Activated gamma-delta T cell (primary cell): ENCODE data around the gene DCN.

Source experiments
- DNase-seq: peaks from one replicate; lab custom pipeline; 2025; lab: John Stamatoyannopoulos, UW

The DCN gene

DNA sequence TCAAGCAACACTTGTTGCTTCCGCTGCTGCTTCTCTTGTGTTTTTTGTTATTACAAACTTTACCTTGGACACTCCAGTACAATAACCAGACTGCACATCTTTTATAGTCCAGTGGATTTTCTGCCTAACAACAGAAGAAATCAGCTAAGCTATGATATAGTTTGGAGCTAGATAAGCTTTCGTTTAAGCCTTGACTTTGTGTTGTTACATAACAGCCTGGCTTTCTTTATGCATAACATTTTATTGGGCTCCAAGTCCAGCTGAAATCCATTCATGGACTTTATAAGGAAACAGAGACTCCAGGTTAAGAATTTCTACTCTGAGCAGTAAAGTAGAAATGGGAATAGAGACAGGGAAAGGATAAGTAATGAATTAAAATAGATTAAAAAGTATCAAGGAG, 3.5 kb upstream of the DCN start:
- DNase-seq = no peak

DNA sequence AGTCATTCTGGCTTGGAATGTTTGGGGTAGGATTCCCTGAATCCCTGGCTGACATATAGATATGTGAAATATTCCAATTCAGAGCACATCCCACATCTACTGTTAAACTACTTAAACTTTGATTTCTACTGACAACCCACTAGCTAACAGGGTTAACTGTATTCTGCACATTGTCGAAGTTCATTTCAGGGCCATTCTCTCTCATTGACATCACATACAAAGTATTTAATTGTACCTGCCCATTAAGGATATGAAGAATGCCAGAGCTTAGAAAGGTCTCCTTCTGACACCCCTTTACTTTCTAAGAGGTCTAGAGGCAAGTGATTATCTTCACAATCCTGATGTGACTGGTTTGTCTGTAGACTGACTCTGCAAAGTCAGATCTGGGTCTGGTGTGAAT, 2.8 kb upstream of the DCN start:
- no peak for DNase-seq

DNA sequence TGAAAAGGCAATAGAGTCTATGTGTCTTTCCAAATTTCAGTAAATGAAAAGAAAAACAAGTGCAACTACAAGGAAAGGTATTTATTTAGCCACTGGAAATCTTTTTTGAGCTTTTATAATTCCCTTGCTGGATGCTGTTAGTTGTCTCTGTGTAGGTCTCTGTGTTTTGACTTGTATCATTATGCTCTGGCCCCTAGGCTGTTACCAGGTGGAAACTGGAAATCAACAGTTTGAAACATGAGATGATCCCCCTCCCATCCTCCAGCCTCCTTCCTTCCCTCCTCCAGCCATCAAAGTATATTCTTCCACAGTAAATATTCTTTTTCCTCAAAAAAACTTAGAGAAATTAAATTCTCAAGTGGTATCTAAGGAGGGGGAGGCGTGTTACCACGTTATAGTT, 934 bp upstream of the DCN start:
- DNase-seq = no peak

DNA sequence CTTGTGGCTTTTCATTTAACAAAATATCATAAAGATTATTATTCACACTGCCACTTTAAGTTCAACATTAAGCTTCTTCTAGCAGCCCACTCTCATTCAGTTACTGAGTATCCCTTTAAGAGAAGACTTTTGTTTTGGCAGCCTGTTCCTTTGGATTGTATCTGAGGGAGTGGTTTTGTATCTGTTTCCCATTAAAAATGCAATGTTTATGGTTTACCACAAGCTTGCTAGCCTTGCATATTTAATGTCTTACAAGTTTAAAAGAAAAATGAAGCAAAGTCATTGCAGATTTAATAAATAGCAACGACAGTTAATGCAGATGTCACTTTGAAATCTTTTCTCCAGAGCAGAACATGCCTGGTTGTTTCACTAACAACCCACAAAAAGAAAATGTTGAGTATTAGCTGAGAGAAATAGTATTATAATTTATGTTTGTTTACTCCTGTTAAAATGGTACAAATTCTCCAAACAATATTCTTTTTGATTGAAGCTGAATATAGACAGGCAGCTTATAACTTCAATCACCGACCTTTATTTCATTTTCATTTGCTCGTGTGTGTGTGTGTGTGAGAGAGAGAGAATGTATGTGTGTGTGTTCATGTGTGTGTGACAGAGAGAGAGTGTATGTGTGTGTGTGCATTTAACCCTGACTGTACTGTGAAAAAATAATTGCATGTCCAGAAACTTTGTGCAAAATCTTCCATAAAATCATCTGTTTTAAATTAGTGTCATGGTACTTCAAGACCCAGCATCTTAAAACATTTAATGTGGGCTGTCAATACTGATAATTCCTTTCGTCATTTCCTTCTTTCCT, 1.8 kb downstream of the DCN start:
- no peak for DNase-seq

DNA sequence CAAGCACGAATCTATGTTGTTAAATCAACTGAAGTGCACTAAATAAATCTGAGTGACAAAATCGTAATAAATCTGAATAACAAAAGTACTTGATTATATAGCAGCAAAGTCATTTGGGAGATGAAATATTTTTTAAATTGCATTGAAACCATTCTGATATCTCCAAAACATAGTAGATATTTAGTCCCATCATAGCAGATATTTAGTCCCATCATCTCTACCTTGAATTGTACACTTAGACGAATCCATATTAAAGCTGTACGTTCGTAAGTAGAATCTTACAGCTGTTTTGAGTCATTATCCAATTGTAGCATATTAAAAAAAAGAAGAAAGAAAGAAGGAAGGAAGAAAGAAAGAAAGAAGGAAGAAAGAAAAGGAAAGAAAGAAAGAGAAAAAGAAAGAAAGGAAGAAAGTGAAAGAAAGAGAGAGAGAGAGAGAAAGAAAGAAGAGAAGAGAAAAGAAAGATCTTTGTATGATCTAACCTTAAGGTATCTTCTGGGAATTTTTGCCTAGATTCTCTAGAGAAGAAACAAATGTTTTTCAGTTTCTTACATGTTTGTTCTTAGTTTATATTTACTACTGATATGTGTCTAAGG, 2.6 kb downstream of the DCN start:
- DNase-seq = no peak

DNA sequence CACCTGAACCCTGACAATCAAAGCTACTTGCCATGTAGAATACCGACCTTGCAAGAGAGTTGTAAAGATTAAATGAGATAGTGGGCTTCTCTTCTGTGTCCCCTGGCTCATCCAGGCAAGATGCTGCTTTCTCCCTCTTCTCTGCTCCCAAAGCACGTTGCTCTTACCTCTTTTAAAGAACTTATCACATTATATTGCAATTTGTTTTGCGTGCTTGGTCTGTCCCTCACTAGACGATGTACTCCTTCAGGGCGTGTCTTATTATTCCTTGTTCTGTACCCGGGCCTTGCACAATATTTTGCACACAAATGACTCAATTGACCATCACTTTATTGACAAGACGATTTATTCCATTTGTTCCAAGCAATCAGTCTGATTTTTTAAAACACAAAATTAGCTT, 3.3 kb downstream of the DCN start:
- no peak for DNase-seq

DNA sequence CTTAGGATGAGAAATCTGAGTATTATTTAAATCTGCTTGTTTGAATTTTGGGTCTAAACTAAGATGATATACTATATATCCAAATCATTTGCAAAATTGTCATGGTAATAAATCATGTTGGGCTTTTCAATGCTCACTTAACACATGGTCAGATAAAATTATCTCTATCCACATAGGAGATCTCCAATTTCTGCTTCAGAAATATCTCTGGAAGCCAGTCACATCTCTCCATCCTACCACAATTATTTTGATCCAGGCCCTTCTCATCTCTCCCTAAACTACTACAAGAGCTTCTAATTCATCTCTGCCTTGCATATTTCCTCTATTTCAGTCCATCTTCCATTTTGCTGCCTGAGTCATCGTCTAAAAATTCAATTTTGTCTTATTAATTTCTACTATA, 3.8 kb downstream of the DCN start:
- no peak for DNase-seq

DNA sequence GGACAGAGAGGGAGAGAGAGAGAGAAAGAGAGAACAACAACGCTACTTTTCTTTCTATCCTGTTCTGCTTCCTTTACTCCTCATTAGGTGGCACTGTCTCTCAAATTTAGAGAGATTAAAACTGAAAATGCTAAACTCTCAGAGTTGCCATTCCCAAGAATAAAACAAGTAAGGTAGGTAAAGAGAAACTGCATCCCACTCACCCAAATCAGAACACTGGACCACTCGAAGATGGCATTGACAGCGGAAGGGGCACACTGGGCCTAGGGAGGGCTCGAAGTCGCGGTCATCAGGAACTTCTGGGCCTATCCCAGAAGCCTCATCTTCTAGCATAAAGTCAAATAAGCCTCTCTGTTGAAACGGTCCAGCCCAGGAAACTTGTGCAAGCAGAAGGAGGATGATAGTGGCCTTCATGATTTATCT, 4.5 kb downstream of the DCN start:
- no peak for DNase-seq

DNA sequence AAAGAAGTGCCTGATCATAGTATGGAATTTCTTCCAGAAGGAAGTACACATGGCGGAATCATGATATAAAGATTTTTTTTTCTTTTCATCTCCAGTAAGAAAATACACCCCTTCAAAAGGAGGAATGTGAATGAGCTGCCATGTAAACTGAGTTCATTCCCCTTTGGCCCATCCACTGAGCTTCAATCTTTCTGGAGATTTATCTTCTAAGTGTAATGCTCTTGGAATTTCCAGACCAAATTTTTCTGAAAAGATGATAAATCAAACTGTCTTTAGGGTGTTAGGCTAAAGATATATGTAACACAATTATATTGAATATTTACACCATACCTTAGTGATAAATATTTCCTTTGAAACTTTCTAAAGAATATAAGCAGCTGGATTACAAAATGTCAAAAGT, 5.2 kb downstream of the DCN start:
- DNase-seq = no peak

DNA sequence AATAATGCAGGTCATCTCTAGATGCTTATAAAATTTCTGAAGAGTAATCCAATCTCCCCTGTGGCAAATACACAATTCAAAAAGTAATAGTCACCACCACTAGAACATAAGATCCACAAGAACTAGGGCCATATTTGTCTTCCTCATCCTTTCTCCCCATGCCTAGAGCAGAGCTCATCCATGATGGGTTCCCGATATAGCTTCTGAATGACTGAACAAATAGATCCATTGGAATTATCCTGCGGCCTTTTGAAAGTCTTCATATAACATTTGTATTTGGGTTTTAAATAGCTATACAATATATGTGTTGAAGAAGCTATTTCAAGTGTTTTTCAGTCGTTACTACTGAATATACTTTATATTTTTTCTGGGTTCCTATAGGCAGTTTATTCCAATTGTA, 5.7 kb downstream of the DCN start:
- DNase-seq = no peak

DNA sequence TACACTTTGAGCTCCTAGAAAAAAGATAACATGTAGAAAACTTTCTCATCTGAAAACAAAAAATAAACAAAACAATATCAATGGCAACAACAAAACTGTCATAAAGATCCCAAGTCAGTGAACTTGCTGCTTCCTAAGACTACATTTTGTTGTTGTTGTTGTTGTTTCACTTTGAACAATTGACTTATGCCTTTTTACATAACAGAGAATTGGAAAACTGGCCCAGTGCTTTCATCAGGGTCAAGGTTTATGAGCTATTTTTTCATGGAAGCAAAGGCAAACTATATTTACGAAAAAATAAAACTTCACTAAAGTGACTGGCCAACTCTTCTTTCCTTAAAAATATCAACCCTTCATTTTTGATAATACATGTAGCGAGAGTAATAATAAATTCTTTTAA, 6.3 kb downstream of the DCN start:
- no peak for DNase-seq

DNA sequence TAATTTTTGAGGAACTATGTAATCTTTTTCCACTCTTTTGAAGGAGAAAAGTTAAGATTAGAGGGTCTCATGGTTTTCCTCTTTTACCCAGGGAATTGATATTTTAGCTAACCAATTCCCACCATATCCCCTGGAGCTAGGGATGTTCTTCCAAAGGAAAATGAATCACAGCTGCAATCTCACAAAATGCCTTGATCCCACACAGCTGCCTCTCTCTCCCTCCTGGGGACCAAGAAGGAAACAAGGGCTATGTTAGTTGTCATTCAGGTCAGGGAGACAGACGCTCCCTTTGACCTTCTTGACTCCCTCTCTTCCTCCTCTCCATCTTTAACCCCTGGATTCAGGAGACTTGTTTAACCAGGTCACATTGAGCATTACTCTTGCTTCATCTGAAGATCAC, 9.5 kb downstream of the DCN start:
- no peak for DNase-seq

DNA sequence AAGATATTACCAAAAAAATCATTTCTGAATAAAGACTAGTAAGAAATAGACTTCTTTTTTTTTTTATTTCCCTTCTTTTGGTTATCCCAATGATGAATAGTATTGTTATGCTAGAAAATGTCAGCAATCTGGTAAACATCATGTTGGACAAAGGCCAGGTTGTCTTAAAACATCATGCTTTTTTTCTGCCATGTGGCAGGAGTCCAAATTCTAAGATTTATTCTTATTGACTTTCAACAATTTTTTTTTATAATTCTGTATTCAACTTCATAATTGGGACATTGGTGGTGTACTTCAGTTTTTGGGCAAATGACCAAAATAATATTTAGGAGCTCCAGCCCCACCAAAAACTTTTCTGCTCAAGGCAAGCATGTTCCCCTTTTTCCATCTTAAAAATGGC, 10.5 kb downstream of the DCN start:
- no peak for DNase-seq

DNA sequence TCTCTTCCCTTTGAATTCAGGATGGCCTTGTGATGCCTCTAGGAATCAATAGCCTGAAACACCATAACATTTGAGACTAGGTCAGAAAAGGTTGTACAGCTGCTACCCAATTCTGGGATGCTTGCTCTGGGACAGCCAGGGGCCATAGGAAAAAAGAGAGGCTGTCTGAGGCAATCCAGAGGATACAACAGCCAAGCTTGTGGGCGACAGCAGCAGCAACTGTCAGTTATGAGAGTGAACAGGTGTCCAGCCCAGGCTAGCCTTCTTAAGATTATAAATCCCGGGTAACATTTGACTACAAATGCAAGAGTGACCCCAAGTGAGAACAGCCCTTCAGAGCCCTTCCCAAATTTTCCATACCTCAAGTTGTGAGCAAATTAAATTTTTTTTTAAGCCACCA, 11.1 kb downstream of the DCN start:
- no peak for DNase-seq

DNA sequence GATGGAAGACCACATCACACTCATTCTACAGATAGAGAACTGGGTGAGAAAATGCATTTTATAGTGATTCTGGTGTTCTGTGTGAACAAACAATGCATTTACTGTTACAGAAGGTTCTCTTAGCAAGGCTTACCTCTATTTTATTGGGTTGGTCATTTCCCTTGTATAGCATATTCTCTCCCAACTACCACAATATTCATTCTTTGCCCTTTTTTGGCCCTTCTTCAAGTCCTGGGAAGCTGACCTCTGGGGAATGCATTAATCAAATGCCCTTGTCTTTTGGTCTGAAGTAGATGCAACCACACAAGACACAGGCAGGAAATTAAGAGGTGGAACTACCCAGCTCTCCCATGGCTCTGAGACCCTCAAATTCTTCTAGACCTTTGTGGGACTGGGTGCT, 19.5 kb downstream of the DCN start:
- DNase-seq = no peak

DNA sequence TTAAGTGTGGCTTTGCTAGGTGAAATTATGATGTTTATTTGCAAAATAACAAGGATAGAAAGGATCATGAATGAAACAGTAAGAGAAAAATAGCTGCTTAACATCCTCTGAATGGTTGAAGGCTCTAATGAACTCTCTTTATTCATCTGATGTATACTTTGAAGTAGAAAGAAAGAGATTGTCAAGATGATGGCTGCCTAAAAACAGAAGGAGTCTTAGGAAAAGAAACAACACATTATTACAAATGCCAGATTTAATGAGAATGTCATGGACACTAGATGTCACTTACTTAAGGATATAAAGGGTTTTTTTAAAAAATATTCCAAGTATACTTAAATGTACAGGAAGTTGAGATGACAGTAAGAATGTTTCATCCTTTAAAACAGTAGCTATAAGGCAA, 21.6 kb downstream of the DCN start:
- DNase-seq = no peak

DNA sequence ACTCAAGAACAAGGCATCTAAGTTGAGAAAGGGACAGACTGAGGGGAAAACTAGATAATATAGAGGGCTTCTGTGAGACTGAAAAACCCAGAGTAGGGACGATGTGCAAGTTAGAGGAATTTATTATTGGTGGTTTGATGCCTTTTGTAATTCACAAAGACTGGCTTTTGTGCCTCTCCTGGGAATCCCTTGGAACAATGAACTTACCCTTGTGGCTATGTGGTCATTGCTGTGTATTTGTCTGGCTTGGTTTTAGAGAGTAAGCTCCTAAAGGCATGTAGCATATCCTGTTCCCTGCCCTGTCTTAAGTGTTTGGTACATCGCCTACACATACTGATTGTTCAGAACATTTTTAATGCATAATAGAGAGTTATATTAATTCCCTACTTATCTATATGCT, 26.6 kb downstream of the DCN start:
- DNase-seq = no peak

DNA sequence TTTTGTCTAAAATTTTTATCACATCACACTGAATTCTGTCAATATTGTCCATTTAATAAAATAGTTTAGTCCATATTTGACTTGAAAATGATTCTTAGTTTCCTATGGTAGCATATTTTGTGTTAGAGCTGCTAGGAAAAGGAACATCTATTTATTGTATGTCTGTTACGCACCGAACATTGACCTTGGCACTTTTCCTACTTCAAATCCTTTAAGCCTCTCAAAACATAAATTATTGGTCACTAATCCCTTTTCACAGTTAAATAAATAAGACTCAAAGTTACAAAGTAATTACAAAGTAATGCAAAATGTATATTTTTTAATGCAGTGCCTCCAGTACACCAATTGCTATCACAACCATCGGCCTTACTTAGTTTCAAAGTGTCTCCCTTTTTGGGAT, 28.5 kb downstream of the DCN start:
- no peak for DNase-seq

DNA sequence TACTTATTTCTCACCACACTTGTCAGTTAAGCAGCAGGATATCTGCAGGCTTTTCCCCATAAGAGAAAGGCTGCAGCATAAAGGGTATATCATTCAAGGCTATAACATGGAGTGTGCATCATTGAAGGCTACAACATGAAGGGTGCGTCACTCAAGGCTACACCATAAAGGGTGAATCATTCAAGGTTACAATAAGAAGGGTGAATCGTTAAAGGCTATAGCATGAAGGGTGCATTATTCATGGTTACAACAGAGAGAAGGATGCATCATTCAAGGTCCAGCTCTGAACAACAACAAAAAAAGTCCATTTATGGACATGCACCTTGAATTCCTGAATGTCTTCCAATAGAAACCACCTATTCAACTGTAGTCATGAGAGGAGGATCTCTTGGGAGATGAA, 38.6 kb downstream of the DCN start:
- no peak for DNase-seq

DNA sequence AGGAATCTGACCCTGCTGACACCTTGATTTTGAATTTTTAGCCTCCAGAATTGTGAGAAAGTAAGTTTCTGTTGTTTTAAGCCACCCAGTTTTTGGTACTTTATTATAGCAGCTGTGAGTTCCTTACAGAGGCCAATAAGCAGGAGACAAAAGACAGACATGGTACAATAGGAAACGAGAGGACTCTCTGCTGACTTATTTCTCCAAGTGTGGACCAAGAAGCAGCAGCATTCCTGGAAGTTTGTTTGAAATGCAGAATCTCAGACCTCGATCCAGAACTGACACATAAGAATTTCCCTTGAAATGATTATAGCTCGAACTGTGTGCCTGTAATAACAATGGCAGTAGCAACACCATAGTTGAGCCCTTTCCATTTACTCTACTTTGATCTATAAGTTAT, 39.4 kb downstream of the DCN start:
- no peak for DNase-seq

DNA sequence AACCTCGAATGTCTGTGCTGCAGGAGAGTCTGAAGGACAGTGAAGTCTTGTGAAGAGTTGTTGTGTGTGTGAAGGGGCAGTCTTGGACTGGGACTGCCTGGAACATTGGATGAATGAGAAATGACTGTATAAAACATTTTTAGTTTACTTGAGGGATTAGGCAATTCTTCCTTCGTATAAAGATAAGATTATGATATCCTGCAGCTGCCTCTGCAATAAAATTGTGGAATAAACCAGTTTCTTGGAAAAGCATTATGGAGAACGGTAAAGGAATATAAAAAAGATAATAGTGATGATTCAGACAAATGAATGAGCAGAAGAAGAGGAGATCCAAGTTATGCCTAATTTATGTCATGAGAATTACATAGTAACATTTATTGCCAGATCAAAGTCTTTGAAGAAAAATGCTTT, 40.4 kb downstream of the DCN start:
- DNase-seq = no peak

DNA sequence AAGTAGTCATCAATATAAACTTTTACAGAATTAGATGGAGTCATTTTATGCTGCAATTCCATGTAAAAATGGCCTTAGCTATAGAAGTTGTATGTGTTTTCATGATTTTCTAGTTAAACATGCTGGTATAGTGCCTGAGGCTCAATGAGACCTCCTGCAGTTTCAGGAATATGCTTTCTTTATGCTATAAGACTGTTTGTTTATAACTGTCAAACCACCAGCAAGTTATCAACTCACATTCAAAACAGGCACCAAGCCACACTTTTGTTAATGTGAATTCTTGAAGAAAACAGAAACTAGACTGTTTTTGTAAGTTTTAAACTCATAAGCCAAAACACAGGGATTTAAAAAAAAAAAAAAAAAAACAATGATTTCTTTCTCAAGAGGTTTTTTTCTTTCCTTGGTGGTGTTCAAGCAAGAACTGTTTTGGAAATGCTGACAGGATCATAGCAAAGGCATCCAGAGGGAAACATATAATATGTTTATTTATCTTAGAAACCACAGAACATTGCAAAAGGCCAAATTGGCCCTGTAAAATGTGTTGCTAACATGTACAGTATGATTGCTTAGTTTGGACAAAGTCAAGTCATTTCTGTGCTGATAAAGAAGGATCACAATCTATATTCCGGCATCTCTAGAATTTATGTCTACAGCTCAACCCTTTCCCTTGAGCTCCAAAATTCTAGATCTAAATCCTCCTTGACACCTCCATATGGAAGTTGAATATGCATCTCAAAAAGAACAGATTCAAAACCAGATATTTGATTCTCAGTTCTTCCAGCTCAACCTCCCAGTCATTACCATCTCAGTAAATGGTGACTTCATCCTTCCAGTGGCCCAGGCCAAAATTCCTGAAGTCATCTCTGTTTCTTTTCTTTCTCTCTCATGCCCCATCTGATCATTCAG, 42.3 kb downstream of the DCN start:
- no peak for DNase-seq

DNA sequence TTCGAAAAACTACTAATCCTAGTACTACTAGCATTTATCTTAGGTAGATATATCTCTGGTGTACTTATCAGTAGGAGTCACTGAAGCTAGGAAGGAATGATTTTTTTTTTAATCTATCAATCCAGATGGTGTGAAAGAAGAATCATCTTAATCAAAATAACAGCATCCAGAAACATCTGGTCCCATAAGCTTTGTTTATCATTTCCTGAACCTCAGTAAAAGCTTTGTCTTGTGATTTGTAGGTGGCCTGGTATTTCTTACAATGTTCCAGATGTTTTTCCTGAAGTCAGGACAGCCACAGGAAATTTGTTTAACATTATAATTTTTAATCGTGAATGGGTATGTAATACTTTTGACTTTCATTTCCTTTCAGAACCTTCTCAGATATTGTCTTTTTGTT, 43.3 kb downstream of the DCN start:
- DNase-seq = no peak
